Measurements from ENCODE around the gene RGL4.

Gene RGL4

DNA sequence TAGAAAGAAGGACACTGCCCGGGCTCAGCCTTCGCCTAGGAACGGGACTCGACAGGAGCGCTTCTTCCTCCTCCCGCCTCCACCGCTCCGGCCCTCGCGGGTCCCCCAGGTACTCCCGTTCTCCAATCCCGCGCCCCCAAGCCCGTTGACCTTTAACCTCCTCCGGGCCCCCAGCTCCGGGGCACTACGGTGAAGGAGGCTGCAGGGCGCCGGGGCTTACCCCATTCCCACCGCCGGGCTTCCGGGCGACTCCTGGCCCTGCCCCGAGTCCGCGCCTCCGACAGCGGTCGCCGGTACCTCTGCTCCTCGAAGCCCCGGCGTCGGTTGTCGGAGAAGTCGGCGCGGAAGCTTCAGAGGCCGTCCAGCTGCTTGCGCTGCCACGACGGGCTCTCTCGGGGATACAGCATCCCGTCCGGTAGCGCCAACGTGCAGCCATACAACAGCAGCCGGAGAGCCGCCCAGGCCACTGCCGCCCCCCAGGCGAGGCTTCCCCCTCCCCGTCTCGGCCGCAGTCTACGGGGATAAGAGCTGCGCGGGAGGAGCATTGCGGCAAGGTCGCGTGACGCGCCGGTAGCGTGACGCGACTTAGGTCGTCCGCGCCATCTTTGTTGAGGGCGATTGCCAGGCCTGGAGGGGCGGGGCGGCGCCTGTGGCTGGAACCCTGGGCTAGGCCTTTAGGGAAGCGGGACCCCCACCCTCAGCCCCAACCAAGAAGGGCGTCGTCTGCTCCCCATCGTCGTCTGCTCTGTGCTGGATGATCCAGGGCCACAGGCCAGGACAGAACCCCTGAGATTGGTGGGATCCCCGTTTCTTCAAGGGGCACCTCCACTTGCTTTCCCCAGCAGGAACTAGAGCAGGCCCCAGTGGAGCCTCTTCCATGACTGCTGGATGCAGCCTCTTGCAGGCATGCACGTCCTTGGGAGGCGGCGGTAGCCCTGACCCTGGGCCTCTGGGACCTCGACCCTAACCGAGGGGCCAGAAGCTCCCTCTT, 26.3 kb downstream of the RGL4 start:
- no peaks in the 10 kb centered on the region for H3K9me3 ChIP-seq (ENCODE audit: control insufficient read depth, low read length)
- H3K4me3 ChIP-seq (ENCODE audit: low read depth, low read length), result peak overlapping the region; percentile 99
- H3K4me2 ChIP-seq (ENCODE audit: low read length), result peak overlapping the region; percentile 74
- peak overlapping the region; percentile 87 for H3K9ac ChIP-seq
- TF ChIP-seq, protein P1, sequence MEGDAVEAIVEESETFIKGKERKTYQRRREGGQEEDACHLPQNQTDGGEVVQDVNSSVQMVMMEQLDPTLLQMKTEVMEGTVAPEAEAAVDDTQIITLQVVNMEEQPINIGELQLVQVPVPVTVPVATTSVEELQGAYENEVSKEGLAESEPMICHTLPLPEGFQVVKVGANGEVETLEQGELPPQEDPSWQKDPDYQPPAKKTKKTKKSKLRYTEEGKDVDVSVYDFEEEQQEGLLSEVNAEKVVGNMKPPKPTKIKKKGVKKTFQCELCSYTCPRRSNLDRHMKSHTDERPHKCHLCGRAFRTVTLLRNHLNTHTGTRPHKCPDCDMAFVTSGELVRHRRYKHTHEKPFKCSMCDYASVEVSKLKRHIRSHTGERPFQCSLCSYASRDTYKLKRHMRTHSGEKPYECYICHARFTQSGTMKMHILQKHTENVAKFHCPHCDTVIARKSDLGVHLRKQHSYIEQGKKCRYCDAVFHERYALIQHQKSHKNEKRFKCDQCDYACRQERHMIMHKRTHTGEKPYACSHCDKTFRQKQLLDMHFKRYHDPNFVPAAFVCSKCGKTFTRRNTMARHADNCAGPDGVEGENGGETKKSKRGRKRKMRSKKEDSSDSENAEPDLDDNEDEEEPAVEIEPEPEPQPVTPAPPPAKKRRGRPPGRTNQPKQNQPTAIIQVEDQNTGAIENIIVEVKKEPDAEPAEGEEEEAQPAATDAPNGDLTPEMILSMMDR (IDR thresholded peaks at IDR 0.05), result no peak
- H2AFZ ChIP-seq, result peak overlapping the region; percentile 95
- peaks cover 3% of the 10 kb centered on the region for H3K79me2 ChIP-seq
- H3K4me1 ChIP-seq, result peaks cover 2% of the 10 kb centered on the region
- peak overlapping the region; percentile 56 for H3K27ac ChIP-seq
- H3K36me3 ChIP-seq (ENCODE audit: control insufficient read depth, insufficient read depth, low read length), result no peaks in the 10 kb centered on the region
- no peaks in the 10 kb centered on the region for H3K27me3 ChIP-seq (ENCODE audit: control insufficient read depth, insufficient read depth, low read length)

DNA sequence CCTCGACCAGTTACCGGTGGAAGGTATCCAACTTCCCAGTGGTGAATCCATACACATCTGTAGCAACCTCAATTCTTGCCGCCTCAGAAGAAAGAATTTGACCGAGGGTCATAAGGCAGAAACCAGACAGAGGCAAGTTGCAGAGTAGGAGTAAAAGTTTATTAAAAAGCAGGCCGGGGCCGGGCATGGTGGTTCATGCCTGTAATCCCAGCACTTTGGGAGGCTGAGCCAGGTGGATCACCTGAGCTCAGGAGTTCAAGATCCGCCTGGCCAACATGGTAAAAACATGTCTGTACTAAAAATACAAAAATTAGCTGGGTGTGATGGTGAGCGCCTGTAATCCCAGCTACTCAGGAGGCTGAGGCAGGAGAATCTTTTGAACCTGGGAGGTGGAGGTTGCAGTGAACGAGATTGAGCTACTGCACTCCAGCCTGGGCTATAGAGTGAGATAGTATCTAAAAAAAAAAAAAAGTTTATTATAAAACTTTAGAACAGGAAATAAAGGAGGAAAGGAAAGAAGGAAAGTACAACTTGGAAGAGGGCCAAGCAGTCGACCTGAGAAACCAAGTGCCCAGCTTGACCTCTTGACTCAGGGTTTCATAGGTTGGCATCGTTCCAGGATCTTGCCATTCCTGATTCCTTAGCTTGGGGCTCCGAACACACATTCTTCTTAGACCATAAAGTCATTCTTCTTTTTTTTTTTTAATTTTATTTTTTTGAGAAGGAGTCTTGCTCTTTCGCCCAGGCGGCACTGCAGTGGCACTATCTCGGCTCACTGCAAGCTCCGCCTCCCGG, 27.8 kb downstream of the RGL4 start:
- no peaks in the 10 kb centered on the region for H3K9me3 ChIP-seq (ENCODE audit: control insufficient read depth, low read length)

DNA sequence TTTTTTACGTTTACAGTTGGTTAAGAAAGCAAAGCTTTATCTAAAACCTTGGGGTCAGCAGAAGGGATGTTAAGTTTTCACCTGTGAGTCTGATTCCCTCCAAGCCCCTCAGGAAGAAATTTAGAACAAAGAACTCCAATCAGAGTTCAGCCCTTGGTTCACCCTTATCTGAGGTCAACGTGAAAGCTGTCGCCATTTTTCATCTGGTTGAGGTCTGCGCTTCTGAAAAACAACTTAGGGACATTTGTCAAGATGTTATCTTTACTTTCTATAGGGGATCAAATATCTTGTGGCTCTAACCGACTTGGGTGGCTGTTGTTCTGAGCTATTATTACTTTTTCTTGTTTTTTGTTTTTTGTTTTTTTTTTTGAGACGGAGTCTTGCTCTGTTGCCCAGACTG, 30.0 kb downstream of the RGL4 start:
- no peak overlapping the region for H3K4me3 ChIP-seq (ENCODE audit: low read depth, low read length)
- no peaks in the 10 kb centered on the region for H3K36me3 ChIP-seq (ENCODE audit: control insufficient read depth, insufficient read depth, low read length)
- no peaks in the 10 kb centered on the region for H3K27me3 ChIP-seq (ENCODE audit: control insufficient read depth, insufficient read depth, low read length)
- no peak overlapping the region for H3K27ac ChIP-seq
- peaks cover 3% of the 10 kb centered on the region for H3K79me2 ChIP-seq
- no peaks in the 10 kb centered on the region for H3K9me3 ChIP-seq (ENCODE audit: control insufficient read depth, low read length)
- TF ChIP-seq, protein P1 (IDR thresholded peaks at IDR 0.05), result no peak
- H2AFZ ChIP-seq, result no peak overlapping the region
- peaks cover 4% of the 10 kb centered on the region for H3K4me1 ChIP-seq
- H3K9ac ChIP-seq, result no peak overlapping the region
- H3K4me2 ChIP-seq (ENCODE audit: low read length), result no peak overlapping the region

More for the DNA sequence above, 27.8 kb downstream of the RGL4 start:
- Histone ChIP-seq H3K79me2 (peaks cover 3% of the 10 kb centered on the region), H3K4me2 (ENCODE audit: low read length) (no peak overlapping the region), H3K27me3 (ENCODE audit: control insufficient read depth, insufficient read depth, low read length) (no peaks in the 10 kb centered on the region), H3K9ac (no peak overlapping the region), H3K36me3 (ENCODE audit: control insufficient read depth, insufficient read depth, low read length) (no peaks in the 10 kb centered on the region), H3K4me1 (peaks cover 2% of the 10 kb centered on the region), H3K27ac (no peak overlapping the region), H2AFZ (no peak overlapping the region), H3K4me3 (ENCODE audit: low read depth, low read length) (no peak overlapping the region)
- TF ChIP-seq, protein P1 (IDR thresholded peaks at IDR 0.05), result no peak

DNA sequence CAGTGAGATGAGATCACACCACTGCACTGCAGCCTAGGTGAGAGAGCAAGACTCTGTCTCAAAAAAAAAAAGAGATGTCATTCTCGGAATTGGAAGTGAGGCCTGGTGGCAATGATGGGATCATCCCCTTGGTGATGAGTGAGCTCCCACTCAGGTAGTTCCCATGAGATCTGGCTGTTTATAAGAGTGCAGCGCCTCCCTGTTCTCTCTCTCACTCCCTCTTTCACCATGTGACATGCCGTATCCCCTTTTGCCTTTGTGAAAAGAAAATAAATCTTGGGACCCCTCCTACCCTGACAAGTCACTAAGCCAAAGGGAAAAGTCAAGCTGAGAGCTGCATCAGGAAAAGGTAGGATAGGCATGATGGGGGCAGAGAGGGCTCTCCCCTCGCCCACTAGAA, 31.3 kb downstream of the RGL4 start:
- Histone ChIP-seq H3K27me3 (ENCODE audit: control insufficient read depth, insufficient read depth, low read length) (no peaks in the 10 kb centered on the region), H3K27ac (no peak overlapping the region), H3K36me3 (ENCODE audit: control insufficient read depth, insufficient read depth, low read length) (no peaks in the 10 kb centered on the region), H3K9me3 (ENCODE audit: control insufficient read depth, low read length) (no peaks in the 10 kb centered on the region), H3K4me3 (ENCODE audit: low read depth, low read length) (no peak overlapping the region), H3K4me1 (peaks cover 4% of the 10 kb centered on the region), H3K4me2 (ENCODE audit: low read length) (no peak overlapping the region), H3K79me2 (peaks cover 3% of the 10 kb centered on the region), H2AFZ (no peak overlapping the region), H3K9ac (no peak overlapping the region)
- TF ChIP-seq, protein P1 (IDR thresholded peaks at IDR 0.05), result no peak
